Lung (tissue), 12 donors: ENCODE results near the gene PIGC. TPM values are rescaled to one million over a fixed set of nuclear protein-coding genes. Genes with fewer than 3 reads are reported as not detected.

Experiments
- ATAC-seq: fragments of 200-7000 bp; cut with Tn5 transposase; one replicate; pipeline ENCODE4 v1.9.1; 2020; ENCODE audit warnings: moderate number of reproducible peaks; ENCODE audit not compliant: insufficient read depth, low FRiP score
- DNase-seq, 3 donors: peaks; one replicate each; pipeline ENCODE4 v3.0.0-alpha.2; 2013 to 2017
- H3K27ac ChIP-seq, 2 donors: one replicate each; pipeline ENCODE4 v1.5.1; 2013; ENCODE audit warnings: mild to moderate bottlenecking in 2 of 2, moderate library complexity in 2 of 2, control low read depth in 1 of 2, inconsistent platforms in 1 of 2, low read depth in 1 of 2, low read length in 1 of 2
- H3K27me3 ChIP-seq, 3 donors: one replicate each; pipeline ENCODE4 v1.5.1; 2013; ENCODE audit warnings: low read length in 2 of 3; ENCODE audit not compliant: control insufficient read depth in 3 of 3, insufficient read depth in 3 of 3
- H3K36me3 ChIP-seq, 4 donors: one replicate each; pipeline ENCODE4 v1.5.1; 2013; ENCODE audit warnings: low read length in 4 of 4, mild to moderate bottlenecking in 1 of 4, moderate library complexity in 1 of 4; ENCODE audit not compliant: control insufficient read depth in 4 of 4, insufficient read depth in 4 of 4
- H3K4me1 ChIP-seq, 5 donors: one replicate each; pipeline ENCODE4 v1.5.1; 2013; ENCODE audit warnings: low read length in 5 of 5, mild to moderate bottlenecking in 2 of 5, moderate library complexity in 1 of 5; ENCODE audit not compliant: control insufficient read depth in 5 of 5, insufficient read depth in 5 of 5
- H3K4me3 ChIP-seq: one replicate; pipeline ENCODE4 v1.5.1; 2013; ENCODE audit warnings: mild to moderate bottlenecking, control low read depth, moderate library complexity
- H3K9ac ChIP-seq, 2 donors: one replicate each; pipeline ENCODE4 v1.5.1; 2013; ENCODE audit warnings: low read length in 2 of 2, control low read depth in 1 of 2; ENCODE audit not compliant: insufficient read depth in 1 of 2
- H3K9me3 ChIP-seq, 4 donors: one replicate each; pipeline ENCODE4 v1.5.1; 2013; ENCODE audit warnings: low read length in 3 of 4, mild to moderate bottlenecking in 1 of 4, moderate library complexity in 1 of 4; ENCODE audit not compliant: control insufficient read depth in 4 of 4, insufficient read depth in 3 of 4
- WGBS, 2 donors: extraction: QIAGEN DNeasy Blood & Tissue Kit; methylation state at CpG; one replicate each; pipeline ENCODE4 v1.1.7; 2013; 5-methylcytosine and 5-hydroxymethylcytosine counted together
- polyA plus RNA-seq, 2 donors: library from polyadenylated mRNA; stranded (reverse); fragments of 200-250 nt; gene quantifications; one replicate each; pipeline ENCODE4 v1.2.1, GENCODE V29; 2013
- total RNA-seq, 2 donors: library from RNA; depleted of rRNA in 1 of 2; stranded (reverse); fragments of >200 nt in 1 of 2; gene quantifications; one replicate each; pipeline ENCODE4 v1.2.1, GENCODE V29; 2014 to 2021
- TF ChIP-seq, protein P1 (sequence below): IDR thresholded peaks from 2 replicates; pipeline ENCODE4 v1.5.1; 2012; ENCODE audit warnings: mild to moderate bottlenecking; ENCODE audit errors: control extremely low read depth, extremely low read depth
- donor health status: control.
- donor health status: control.
- donor health status: Bipolar disorder and iron deficiency.
- donor health status: healthy.
- donor health status: DM: yes; HTN: yes; CAD: no.

The PIGC gene
- total and polyA plus RNA-seq, 4 donors: 17.9 to 26.1 (median 20.9) TPM

DNA sequence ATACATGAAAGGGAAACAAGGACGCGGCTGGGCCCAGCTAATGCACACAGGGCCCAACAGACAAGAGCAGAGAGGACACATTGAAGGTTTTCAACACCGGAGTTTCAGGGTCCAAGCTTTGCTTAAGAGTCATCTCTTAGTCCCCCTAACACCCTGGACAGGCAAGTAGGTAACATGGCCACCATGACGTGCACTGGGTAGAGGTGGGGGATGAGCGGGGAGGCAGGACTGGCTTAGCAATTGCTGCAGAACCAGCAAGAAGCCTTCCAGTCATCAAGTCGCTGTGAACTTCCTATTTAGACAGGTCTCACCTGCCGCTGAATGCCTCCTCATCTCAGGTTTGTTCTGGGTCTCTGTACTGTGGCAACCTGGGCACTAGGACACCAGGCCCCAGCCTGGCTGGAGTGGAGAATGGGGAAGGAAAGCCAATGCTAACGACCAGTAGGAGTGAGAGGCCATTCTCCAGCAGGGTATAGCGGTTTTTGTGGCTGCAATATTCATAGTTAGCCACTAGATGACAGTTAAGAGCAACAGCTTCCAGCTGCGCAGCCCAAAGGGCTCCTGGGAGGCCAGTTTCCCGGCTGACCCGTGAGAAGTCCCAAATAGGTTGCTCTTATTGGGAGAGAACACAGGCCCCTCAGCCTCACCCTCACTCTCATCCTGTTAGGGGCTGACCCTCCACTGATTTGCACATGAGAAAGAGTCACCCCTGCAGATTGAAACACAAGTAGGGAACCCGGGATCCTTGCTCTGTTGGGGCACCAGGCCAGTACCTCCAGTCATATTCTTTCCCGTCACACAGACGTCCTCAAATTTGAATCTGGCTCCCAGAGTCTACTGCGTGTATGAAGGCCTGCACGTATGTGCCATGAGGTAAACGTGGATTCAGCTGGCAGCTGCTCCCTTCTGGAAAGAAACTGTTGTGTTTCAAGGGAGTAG is 6.0 kb upstream of the PIGC start:
- H3K4me3 ChIP-seq: no peak overlapping the region

DNA sequence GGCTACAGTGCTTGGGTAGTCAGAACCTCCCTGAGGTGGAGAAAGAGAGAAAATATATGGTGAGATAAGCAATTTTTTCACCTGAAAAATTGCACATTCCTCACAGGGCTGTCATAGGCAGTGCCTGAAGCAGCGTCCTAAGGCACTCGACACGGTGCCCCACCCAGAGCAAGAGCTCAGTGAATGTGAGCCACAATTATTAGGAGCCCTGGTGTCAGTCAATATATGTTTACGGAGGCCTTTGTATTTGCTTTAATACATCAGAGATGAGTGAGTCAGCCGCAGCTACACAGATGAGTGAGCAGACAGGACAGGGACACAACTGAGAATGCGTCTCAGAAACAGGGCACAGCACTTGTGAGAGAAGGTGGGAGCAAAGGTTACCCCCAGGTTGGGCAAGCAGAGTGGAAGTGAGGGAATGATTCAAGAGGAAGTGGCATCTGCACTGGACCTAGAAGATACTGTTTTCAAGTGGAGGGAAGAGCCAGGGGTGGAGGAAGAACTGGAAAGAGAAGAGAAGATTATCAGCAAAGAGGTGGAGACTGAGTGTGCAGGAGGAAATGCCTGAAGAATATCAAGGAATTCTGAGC is 5.2 kb upstream of the PIGC start:
- no peak overlapping the region for H3K27ac ChIP-seq
- TF ChIP-seq, protein P1, sequence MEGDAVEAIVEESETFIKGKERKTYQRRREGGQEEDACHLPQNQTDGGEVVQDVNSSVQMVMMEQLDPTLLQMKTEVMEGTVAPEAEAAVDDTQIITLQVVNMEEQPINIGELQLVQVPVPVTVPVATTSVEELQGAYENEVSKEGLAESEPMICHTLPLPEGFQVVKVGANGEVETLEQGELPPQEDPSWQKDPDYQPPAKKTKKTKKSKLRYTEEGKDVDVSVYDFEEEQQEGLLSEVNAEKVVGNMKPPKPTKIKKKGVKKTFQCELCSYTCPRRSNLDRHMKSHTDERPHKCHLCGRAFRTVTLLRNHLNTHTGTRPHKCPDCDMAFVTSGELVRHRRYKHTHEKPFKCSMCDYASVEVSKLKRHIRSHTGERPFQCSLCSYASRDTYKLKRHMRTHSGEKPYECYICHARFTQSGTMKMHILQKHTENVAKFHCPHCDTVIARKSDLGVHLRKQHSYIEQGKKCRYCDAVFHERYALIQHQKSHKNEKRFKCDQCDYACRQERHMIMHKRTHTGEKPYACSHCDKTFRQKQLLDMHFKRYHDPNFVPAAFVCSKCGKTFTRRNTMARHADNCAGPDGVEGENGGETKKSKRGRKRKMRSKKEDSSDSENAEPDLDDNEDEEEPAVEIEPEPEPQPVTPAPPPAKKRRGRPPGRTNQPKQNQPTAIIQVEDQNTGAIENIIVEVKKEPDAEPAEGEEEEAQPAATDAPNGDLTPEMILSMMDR: no peak
- no peak overlapping the region for H3K4me3 ChIP-seq
- no peaks in the 10 kb centered on the region for H3K9me3 ChIP-seq
- no peaks in the 10 kb centered on the region for H3K36me3 ChIP-seq
- peaks cover 0 to 6% (median 4%) of the 10 kb centered on the region in 5 donors for H3K4me1 ChIP-seq
- DNase-seq (no peak), ATAC-seq (no peak)
- no peaks in the 10 kb centered on the region for H3K27me3 ChIP-seq
- WGBS, 2 donors: 57 to 68% methylated on average over 6 of the region's 6 CpGs
- H3K9ac ChIP-seq: no peak overlapping the region

More for the DNA sequence above, 6.0 kb upstream of the PIGC start:
- Histone ChIP-seq H3K27me3 (no peaks in the 10 kb centered on the region), H3K9me3 (no peaks in the 10 kb centered on the region), H3K9ac (no peak overlapping the region), H3K4me1 (peaks cover 0 to 6% (median 3%) of the 10 kb centered on the region in 5 donors), H3K36me3 (no peaks in the 10 kb centered on the region), H3K27ac (no peak overlapping the region)
- 44 to 49% methylated on average over 18 of the region's 18 CpGs for WGBS, 2 donors
- DNase-seq: peak; percentile 64 to 72 (median 64)
- peak; percentile 88 for ATAC-seq
- TF ChIP-seq, protein P1: peak; percentile 77

DNA sequence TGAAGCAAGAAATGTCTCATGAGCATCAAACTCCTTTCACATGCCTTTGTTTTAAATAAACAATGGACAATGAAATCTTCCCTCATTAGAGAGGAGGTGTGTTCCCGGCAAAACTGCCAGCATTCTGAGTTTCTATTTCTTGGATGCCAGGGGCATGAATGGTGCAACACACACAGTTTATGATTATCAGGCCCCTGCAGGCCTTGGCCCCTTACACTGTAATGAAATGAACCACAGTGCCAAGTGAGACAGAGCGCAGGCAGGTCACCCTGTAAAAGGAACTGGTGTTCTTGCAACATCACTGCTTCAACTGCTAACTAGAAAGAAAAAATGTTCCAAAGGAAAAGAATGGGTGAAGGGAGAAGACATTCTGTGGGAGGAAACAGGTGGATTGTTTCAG is 3.8 kb upstream of the PIGC start:
- Histone ChIP-seq H3K27me3 (no peaks in the 10 kb centered on the region), H3K27ac (no peak overlapping the region), H3K9me3 (no peaks in the 10 kb centered on the region), H3K9ac (no peak overlapping the region), H3K4me1 (peaks cover 3 to 11% (median 6%) of the 10 kb centered on the region in 5 donors), H3K4me3 (no peak overlapping the region), H3K36me3 (peaks cover 0 to under 1% (median 0%) of the 10 kb centered on the region in 4 donors)
- DNase-seq: no peak
- TF ChIP-seq, protein P1: no peak
- 21 to 40% methylated on average over 2 of the region's 2 CpGs for WGBS, 2 donors
- no peak for ATAC-seq
